Parathyroid adenoma (tissue), 2 donors: ENCODE results near the gene KCTD3.

ENCODE experiments used
- H2AFZ ChIP-seq: fragments of 300-600 bp; sonication (generic); one replicate; pipeline ENCODE4 v1.7.0; 2017; ENCODE audit warnings: antibody characterized with exemption, mild to moderate bottlenecking
- H3K27ac ChIP-seq: fragments of 300-600 bp; sonication (generic); one replicate; pipeline ENCODE4 v1.7.0; 2017
- H3K27me3 ChIP-seq: fragments of 300-600 bp; sonication (generic); one replicate; pipeline ENCODE4 v1.7.0; 2017; ENCODE audit warnings: low read length; ENCODE audit not compliant: control insufficient read depth, insufficient read depth
- H3K36me3 ChIP-seq: fragments of 300-600 bp; sonication (generic); one replicate; pipeline ENCODE4 v1.7.0; 2017; ENCODE audit warnings: low read length; ENCODE audit not compliant: control insufficient read depth, insufficient read depth
- H3K4me1 ChIP-seq: fragments of 300-600 bp; sonication (generic); one replicate; pipeline ENCODE4 v1.7.0; 2017; ENCODE audit warnings: control low read depth
- H3K4me2 ChIP-seq: fragments of 300-600 bp; sonication (generic); one replicate; pipeline ENCODE4 v1.7.0; 2017; ENCODE audit warnings: low read length
- H3K4me3 ChIP-seq: fragments of 300-600 bp; sonication (generic); one replicate; pipeline ENCODE4 v1.7.0; 2017; ENCODE audit warnings: low read depth, low read length
- H3K79me2 ChIP-seq: fragments of 300-600 bp; sonication (generic); one replicate; pipeline ENCODE4 v1.7.0; 2017; ENCODE audit warnings: control low read depth
- H3K9ac ChIP-seq: fragments of 300-600 bp; sonication (generic); one replicate; pipeline ENCODE4 v1.7.0; 2017; ENCODE audit warnings: mild to moderate bottlenecking
- H3K9me3 ChIP-seq: fragments of 300-600 bp; sonication (generic); one replicate; pipeline ENCODE4 v1.7.0; 2017; ENCODE audit warnings: low read length; ENCODE audit not compliant: control insufficient read depth
- CTCF ChIP-seq: fragments of 300-600 bp; sonication (generic); IDR thresholded peaks from one replicate; pipeline ENCODE4 v1.7.0; 2017; ENCODE audit warnings: antibody characterized with exemption, mild to moderate bottlenecking
- donor health status: primary hyperparathyroidism.

KCTD3 gene

DNA sequence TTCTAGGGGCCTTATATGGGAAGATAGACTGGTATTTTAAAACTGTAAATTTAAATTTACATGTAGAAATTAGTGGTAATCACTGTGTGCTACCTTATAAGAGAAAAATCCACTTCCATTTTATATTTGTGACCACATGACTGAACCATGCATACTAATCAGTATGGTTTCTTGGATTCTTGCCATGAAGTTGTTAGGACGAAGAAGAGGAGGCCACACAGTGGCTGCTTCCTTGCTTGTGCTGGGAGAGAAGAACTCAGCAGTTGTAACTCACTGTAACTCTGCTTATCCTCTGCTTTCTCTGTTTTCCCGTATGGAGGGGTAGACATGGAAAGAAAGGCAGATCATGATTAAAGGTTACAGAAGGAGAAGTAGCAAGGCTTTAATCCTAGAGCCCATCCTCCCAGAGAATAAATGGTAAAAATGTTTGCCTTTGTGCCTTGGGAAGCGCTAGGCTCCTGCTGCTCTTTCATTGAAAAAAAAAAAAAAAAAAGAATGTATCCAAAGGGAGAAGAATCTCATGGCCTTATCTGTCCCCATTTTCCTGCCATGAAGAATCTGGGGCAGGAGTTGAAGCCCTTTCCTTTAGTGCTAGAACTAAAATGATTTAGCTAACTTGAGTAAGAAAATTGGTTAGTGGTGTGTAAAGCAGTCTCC, 32.4 kb downstream of the KCTD3 start:
- Histone ChIP-seq H2AFZ (no peak overlapping the region), H3K9me3 (no peaks in the 10 kb centered on the region), H3K4me3 (no peak overlapping the region), H3K79me2 (no peaks in the 10 kb centered on the region), H3K27me3 (no peaks in the 10 kb centered on the region), H3K36me3 (no peaks in the 10 kb centered on the region), H3K9ac (no peak overlapping the region), H3K4me1 (no peaks in the 10 kb centered on the region), H3K27ac (no peak overlapping the region), H3K4me2 (no peak overlapping the region)
- TF ChIP-seq CTCF = no peak

- Histone ChIP-seq H3K36me3 (no peaks in the 10 kb centered on the region), H3K4me2 (no peak overlapping the region), H2AFZ (no peak overlapping the region), H3K27me3 (no peaks in the 10 kb centered on the region), H3K9me3 (no peaks in the 10 kb centered on the region), H3K9ac (no peak overlapping the region), H3K4me3 (no peak overlapping the region), H3K79me2 (no peaks in the 10 kb centered on the region), H3K4me1 (no peaks in the 10 kb centered on the region), H3K27ac (no peak overlapping the region)
- TF ChIP-seq CTCF = no peak
Measured at GRCh38 chr1:215600258-215600792, 33.2 kb downstream of the KCTD3 start.

DNA sequence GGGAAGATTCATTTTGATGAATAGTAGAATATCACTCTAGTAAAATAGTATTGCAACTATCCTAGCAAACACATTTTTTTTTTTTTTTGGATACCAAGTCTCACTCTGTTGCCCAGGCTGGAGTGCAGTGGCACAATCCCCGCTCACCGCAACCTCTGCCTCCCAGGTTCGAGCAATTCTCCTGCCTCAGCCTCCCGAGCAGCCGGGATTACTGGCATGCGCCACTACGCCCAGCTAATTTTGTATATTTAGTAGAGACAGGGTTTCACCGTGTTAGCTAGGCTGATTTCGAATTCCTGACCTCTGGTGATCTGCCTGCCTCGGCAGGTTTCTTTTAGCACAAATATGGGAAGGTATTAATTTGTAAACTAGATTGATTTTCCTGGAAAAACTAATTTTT, 33.8 kb downstream of the KCTD3 start:
- H3K9me3 ChIP-seq = no peaks in the 10 kb centered on the region
- no peak overlapping the region for H3K27ac ChIP-seq
- H3K9ac ChIP-seq = no peak overlapping the region
- no peak overlapping the region for H2AFZ ChIP-seq
- H3K27me3 ChIP-seq = no peaks in the 10 kb centered on the region
- no peak overlapping the region for H3K4me3 ChIP-seq
- no peaks in the 10 kb centered on the region for H3K79me2 ChIP-seq
- no peaks in the 10 kb centered on the region for H3K4me1 ChIP-seq
- H3K4me2 ChIP-seq = no peak overlapping the region
- TF ChIP-seq CTCF = no peak
- H3K36me3 ChIP-seq = no peaks in the 10 kb centered on the region

GRCh38 chr1:215601276-215601675, 34.2 kb downstream of the KCTD3 start:
- no peaks in the 10 kb centered on the region for H3K79me2 ChIP-seq
- H2AFZ ChIP-seq = no peak overlapping the region
- H3K4me3 ChIP-seq = no peak overlapping the region
- no peaks in the 10 kb centered on the region for H3K36me3 ChIP-seq
- no peak overlapping the region for H3K4me2 ChIP-seq
- no peaks in the 10 kb centered on the region for H3K27me3 ChIP-seq
- TF ChIP-seq CTCF = no peak
- H3K27ac ChIP-seq = no peak overlapping the region
- H3K9ac ChIP-seq = no peak overlapping the region
- no peaks in the 10 kb centered on the region for H3K4me1 ChIP-seq
- no peaks in the 10 kb centered on the region for H3K9me3 ChIP-seq

DNA sequence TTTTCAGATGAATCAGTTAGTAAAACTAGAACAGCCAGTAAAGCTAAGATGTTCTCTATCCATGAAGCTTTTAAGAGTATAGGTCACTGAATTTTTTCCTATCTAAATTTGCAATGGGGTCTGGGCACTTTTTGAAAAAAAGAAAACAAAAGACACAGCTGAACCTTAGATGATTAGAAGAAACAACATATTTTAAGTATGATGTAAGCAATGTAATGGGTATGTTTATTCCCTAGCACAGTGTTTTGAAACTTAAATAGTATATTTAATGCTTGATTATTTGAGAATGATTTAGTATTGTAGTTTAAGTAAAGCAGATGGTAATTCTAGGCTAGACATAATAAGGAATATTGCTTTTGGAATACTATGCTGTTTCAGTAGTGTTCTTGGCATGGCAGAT, 36.2 kb downstream of the KCTD3 start:
- Histone ChIP-seq H3K4me2 (no peak overlapping the region), H3K27ac (no peak overlapping the region), H3K79me2 (no peaks in the 10 kb centered on the region), H3K27me3 (no peaks in the 10 kb centered on the region), H3K36me3 (no peaks in the 10 kb centered on the region), H3K4me3 (no peak overlapping the region), H2AFZ (no peak overlapping the region), H3K4me1 (no peaks in the 10 kb centered on the region), H3K9me3 (no peaks in the 10 kb centered on the region), H3K9ac (no peak overlapping the region)
- no peak for TF ChIP-seq CTCF
